GM21423 (cell line): Measurements from ENCODE around the gene CRIP1.

Experiments used
- ATAC-seq: cut with Tn5 transposase; IDR thresholded peaks from one replicate; pipeline ENCODE4 v1.9.1; 2021; ENCODE audit warnings: mild to moderate bottlenecking, moderate library complexity; ENCODE audit not compliant: unreplicated experiment

Gene CRIP1

GRCh38 chr14:105469456-105470349, 17.0 kb upstream of the CRIP1 start:
- ATAC-seq = no peak

GRCh38 chr14:105470350-105471296, 16.1 kb upstream of the CRIP1 start:
- no peak for ATAC-seq

GRCh38 chr14:105471297-105471821, 15.3 kb upstream of the CRIP1 start:
- no peak for ATAC-seq

GRCh38 chr14:105471823-105472485, 14.7 kb upstream of the CRIP1 start:
- no peak for ATAC-seq

GRCh38 chr14:105472486-105472991, 14.1 kb upstream of the CRIP1 start:
- ATAC-seq = no peak

- no peak for ATAC-seq
Measured at GRCh38 chr14:105473033-105473676, 13.5 kb upstream of the CRIP1 start.

- no peak for ATAC-seq
Measured at GRCh38 chr14:105473677-105474482, 12.8 kb upstream of the CRIP1 start.

GRCh38 chr14:105474483-105475268, 12.0 kb upstream of the CRIP1 start, which contains the start of gene CRIP2:
Gene CRIP2 (plus strand): TSS chr14:105474821. CDS start chr14:105474863, 42 bp downstream.
- ATAC-seq = no peak

GRCh38 chr14:105475269-105476096, 11.2 kb upstream of the CRIP1 start:
- no peak for ATAC-seq

- no peak for ATAC-seq
Measured at GRCh38 chr14:105476097-105476830, 10.4 kb upstream of the CRIP1 start.

- no peak for ATAC-seq
Measured at GRCh38 chr14:105476831-105477659, 9.6 kb upstream of the CRIP1 start.

GRCh38 chr14:105477660-105478397, 8.9 kb upstream of the CRIP1 start:
- no peak for ATAC-seq

- ATAC-seq = no peak
Measured at GRCh38 chr14:105478398-105479251, 8.1 kb upstream of the CRIP1 start.

- ATAC-seq = no peak
Measured at GRCh38 chr14:105479431-105480158, 7.1 kb upstream of the CRIP1 start.
